Measurements from ENCODE around the gene GPR137B.
"Not testable (repeated sequence)": the region's sequence is repeated elsewhere in the genome, so short reads cannot be mapped to it uniquely, and the experiment has no call there.

GPR137B gene

GRCh38 chr1:236142253-236143103 lies at the start of gene GPR137B:
Gene GPR137B (plus strand): TSS chr1:236142539. CDS start chr1:236142623, 84 bp downstream.
- no peak for FAIRE-seq

- no peak for FAIRE-seq
These were observed 49.4 kb upstream of the GPR137B start for GRCh38 chr1:236092899-236093298.

GRCh38 chr1:236095705-236096520 lies 46.4 kb upstream of the GPR137B start:
- no peak for FAIRE-seq

GRCh38 chr1:236096660-236097482 lies 45.5 kb upstream of the GPR137B start:
- not testable (repeated sequence) for FAIRE-seq

GRCh38 chr1:236098267-236098666 lies 44.1 kb upstream of the GPR137B start:
- no peak for FAIRE-seq

GRCh38 chr1:236099355-236099974 lies 42.9 kb upstream of the GPR137B start:
- FAIRE-seq, result no peak

GRCh38 chr1:236100799-236101198 lies 41.5 kb upstream of the GPR137B start:
- FAIRE-seq, result no peak

- FAIRE-seq, result no peak
These were observed 40.8 kb upstream of the GPR137B start for GRCh38 chr1:236101233-236102200.

- FAIRE-seq, result no peak
These were observed 39.7 kb upstream of the GPR137B start for GRCh38 chr1:236102611-236103010.

GRCh38 chr1:236103059-236103458 lies 39.3 kb upstream of the GPR137B start:
- FAIRE-seq, result no peak

- peak; percentile 93 for FAIRE-seq
These were observed 38.6 kb upstream of the GPR137B start for GRCh38 chr1:236103646-236104218.

- no peak for FAIRE-seq
These were observed 35.0 kb upstream of the GPR137B start for GRCh38 chr1:236107121-236107907.

- no peak for FAIRE-seq
These were observed 34.2 kb upstream of the GPR137B start for GRCh38 chr1:236108027-236108648.

GRCh38 chr1:236110137-236110536 lies 32.2 kb upstream of the GPR137B start:
- FAIRE-seq, result no peak

GRCh38 chr1:236111527-236112331 lies 30.6 kb upstream of the GPR137B start:
- FAIRE-seq, result no peak

GRCh38 chr1:236112332-236112627 lies 30.1 kb upstream of the GPR137B start:
- FAIRE-seq, result no peak

- FAIRE-seq, result no peak
These were observed 28.9 kb upstream of the GPR137B start for GRCh38 chr1:236113324-236114032.

GRCh38 chr1:236114076-236114747 lies 28.1 kb upstream of the GPR137B start:
- FAIRE-seq, result no peak
